ENCODE measurements around the gene PTTG1. TPM values are rescaled to one million over a fixed set of nuclear protein-coding genes. Genes with fewer than 3 reads are reported as not detected.
A peak's percentile ranks its signal among the peaks of the same experiment; 100 is the strongest.

The PTTG1 gene
- total and polyA plus RNA-seq, 9 of the 15 experiments (the other 6 are each of a cell fraction or from before 2014, with no cell fraction given): 193 to 1,088 (median 349) TPM

DNA sequence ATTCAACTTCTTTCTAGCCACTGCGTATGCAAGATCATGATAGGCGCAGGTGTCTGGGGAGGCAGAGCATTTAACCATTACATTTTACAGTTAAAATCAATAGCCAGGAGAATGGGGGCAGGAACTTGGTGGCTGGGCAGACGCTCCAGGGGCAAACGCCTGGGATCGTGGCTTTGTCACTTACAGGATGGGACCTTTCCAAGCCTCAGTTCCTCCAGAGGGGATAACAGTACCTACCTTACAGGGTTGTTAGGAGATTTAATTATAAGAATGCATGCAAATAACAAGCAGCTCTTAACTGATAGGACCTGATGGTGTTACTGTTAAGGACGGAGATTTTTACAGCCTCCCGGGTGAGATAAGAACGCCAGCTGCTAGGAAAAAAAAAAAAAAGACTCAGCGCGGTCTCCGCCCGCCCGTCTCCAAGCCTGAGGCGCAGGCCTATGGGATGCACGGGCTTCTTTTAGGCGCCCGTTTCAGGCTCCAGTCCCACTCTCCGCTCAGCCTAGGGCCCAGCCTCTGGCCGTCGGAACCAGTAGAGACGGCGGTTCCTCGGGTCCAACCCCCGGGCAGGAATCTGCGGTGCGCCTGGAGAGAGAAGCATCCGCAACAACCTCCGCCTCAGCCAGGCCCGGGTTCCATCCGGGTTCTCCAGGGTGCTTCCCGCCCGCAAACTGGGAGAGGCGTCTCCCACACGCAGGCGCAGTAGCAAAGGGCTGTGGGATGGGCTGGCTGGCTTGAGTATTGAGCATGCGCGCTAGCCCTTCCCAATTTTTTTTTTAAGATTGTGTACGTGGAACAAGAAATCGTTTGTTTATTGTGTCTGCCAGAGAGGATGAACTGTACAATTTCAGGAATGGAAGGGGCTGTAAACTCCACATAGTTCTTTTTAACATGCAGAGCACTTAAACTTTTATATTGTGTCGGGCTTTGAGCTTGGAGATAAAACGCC, 22.0 kb upstream of the PTTG1 start, which contains the start of gene FAM200C (continued):
- TF ChIP-seq NFXL1 (CRISPR knock-in tag; IDR thresholded peaks at IDR 0.05) (no peak), SUPT5H (IDR thresholded peaks at IDR 0.05) (peak; percentile 94), ZNF695 (CRISPR knock-in tag; IDR thresholded peaks at IDR 0.05) (no peak), FOXA3 (CRISPR knock-in tag; conservative IDR thresholded peaks at IDR 0.05 in 1 of 2, IDR thresholded peaks at IDR 0.05 in 1 of 2) (0 out of 4 replicates have a peak, but pooled peaks of 1 of the 2 experiments have one; percentile 15), SREBF1 (IDR thresholded peaks at IDR 0.05; ENCODE audit: borderline replicate concordance, low read depth, low read length) (no peak), SMARCA5 (IDR thresholded peaks at IDR 0.05) (no peak), ELF1 (tag; IDR thresholded peaks at IDR 0.05) (0 out of 2 replicates have a peak, but pooled peaks have one; percentile 11), ZNF717 (CRISPR knock-in tag; IDR thresholded peaks at IDR 0.05) (no peak), PTRF (tag; IDR thresholded peaks at IDR 0.05) (no peak), MECOM (CRISPR knock-in tag; IDR thresholded peaks at IDR 0.05) (no peak), TGIF2 (CRISPR knock-in tag; IDR thresholded peaks at IDR 0.05) (no peak), CREM (IDR thresholded peaks at IDR 0.05; ENCODE audit: low read depth) (0 out of 2 replicates have a peak, but pooled peaks have one; percentile 4), HNRNPLL (IDR thresholded peaks at IDR 0.05; ENCODE audit: low read depth, low read length, poor library complexity, severe bottlenecking) (peak; percentile 27), HDAC2 (IDR thresholded peaks at IDR 0.05) (peak; percentile 71), CBFA2T2 (conservative IDR thresholded peaks at IDR 0.05) (peak; percentile 49; the same call in 1 of the 2 replicates), TBP (optimal IDR thresholded peaks at IDR 0.05; ENCODE audit: low read depth, low read length) (peak; percentile 78), SMAD2 (IDR thresholded peaks at IDR 0.05; ENCODE audit: low read depth, low read length) (no peak), ZFP1 (CRISPR knock-in tag; IDR thresholded peaks at IDR 0.05) (no peak), SNRNP70 (optimal IDR thresholded peaks at IDR 0.05; ENCODE audit: low read depth, low read length) (no peak), NR1H2 (CRISPR knock-in tag; IDR thresholded peaks at IDR 0.05) (no peak), STAG1 (CRISPR knock-in tag; IDR thresholded peaks at IDR 0.05; ENCODE audit: borderline replicate concordance) (no peak), ZNF589 (CRISPR knock-in tag; IDR thresholded peaks at IDR 0.05; ENCODE audit: low read depth) (0 out of 2 replicates have a peak, but pooled peaks have one; percentile 40), PTBP1 (IDR thresholded peaks at IDR 0.05; ENCODE audit: low read depth, low read length) (no peak), ZNF668 (CRISPR knock-in tag; IDR thresholded peaks at IDR 0.05) (no peak), TAF9B (IDR thresholded peaks at IDR 0.05; ENCODE audit: partially characterized antibody) (peak; percentile 57), CEBPG (CRISPR knock-in tag; IDR thresholded peaks at IDR 0.05) (no peak), CEBPG (tag; conservative IDR thresholded peaks at IDR 0.05 in 1 of 2, IDR thresholded peaks at IDR 0.05 in 1 of 2) (no peak)
- TF ChIP-seq, protein P1, sequence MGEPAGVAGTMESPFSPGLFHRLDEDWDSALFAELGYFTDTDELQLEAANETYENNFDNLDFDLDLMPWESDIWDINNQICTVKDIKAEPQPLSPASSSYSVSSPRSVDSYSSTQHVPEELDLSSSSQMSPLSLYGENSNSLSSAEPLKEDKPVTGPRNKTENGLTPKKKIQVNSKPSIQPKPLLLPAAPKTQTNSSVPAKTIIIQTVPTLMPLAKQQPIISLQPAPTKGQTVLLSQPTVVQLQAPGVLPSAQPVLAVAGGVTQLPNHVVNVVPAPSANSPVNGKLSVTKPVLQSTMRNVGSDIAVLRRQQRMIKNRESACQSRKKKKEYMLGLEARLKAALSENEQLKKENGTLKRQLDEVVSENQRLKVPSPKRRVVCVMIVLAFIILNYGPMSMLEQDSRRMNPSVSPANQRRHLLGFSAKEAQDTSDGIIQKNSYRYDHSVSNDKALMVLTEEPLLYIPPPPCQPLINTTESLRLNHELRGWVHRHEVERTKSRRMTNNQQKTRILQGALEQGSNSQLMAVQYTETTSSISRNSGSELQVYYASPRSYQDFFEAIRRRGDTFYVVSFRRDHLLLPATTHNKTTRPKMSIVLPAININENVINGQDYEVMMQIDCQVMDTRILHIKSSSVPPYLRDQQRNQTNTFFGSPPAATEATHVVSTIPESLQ (CRISPR knock-in tag; IDR thresholded peaks at IDR 0.05): 0 out of 2 replicates have a peak, but pooled peaks have one; percentile 30
- TF ChIP-seq, protein P2, sequence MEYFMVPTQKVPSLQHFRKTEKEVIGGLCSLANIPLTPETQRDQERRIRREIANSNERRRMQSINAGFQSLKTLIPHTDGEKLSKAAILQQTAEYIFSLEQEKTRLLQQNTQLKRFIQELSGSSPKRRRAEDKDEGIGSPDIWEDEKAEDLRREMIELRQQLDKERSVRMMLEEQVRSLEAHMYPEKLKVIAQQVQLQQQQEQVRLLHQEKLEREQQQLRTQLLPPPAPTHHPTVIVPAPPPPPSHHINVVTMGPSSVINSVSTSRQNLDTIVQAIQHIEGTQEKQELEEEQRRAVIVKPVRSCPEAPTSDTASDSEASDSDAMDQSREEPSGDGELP (CRISPR knock-in tag; IDR thresholded peaks at IDR 0.05; ENCODE audit: borderline replicate concordance): peak; percentile 96

Measured in K562 (cell line).